Epithelial cell of prostate (primary cell): Measurements from ENCODE around the gene SLCO2B1.

Experiments used
- DNase-seq: peaks from one replicate; pipeline ENCODE4 v3.0.0-alpha.2; 2011; ENCODE audit warnings: low read depth, low spot score
- H3K27ac ChIP-seq: fragments of 450-650 bp; 2 replicates; pipeline ENCODE4 v1.5.1; 2017; ENCODE audit warnings: mild to moderate bottlenecking

SLCO2B1 gene

DNA sequence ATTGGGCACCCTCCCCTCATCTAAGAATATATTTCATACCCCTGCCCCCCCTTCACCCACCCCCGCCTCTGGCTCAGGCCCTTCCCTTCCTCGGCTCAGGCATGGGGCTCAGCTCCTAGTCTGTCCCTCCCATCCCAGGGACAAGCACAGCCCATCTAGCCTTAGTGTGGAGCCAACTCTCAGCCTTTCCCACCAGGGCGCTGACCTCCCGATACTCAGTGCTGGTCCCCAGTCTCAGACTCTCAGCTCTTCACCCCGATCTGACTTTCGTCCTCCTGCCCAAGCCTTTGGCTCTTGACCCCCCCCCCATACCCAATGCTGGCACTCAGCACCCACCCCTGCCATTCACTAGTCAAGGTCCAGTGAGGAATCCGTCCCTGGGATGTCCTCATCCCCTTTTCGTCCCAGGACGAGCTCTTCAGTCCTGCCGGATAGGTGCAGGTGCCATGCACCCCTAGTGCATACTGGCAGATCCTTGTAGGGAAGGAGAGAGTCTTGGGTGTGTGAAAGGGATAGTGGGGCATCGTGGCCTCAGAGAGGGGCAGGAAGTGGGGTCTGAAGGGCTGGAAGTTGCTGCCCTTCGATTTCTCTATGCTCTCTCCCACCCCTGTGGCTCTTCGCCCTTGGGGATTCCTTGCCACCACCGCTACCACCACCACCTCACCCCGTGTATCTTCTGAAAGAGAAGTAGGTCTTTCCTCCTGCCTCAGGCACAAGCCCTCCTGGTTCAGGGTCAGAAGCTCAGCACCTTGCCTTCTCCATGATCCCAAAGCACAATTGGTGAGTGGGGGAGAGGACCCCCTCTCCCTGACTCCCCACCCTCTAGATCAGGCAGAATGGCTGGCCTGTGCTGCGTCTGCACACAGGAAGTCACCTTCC is 92.1 kb downstream of the SLCO2B1 start:
- DNase-seq = no peak
- H3K27ac ChIP-seq = no peak overlapping the region

DNA sequence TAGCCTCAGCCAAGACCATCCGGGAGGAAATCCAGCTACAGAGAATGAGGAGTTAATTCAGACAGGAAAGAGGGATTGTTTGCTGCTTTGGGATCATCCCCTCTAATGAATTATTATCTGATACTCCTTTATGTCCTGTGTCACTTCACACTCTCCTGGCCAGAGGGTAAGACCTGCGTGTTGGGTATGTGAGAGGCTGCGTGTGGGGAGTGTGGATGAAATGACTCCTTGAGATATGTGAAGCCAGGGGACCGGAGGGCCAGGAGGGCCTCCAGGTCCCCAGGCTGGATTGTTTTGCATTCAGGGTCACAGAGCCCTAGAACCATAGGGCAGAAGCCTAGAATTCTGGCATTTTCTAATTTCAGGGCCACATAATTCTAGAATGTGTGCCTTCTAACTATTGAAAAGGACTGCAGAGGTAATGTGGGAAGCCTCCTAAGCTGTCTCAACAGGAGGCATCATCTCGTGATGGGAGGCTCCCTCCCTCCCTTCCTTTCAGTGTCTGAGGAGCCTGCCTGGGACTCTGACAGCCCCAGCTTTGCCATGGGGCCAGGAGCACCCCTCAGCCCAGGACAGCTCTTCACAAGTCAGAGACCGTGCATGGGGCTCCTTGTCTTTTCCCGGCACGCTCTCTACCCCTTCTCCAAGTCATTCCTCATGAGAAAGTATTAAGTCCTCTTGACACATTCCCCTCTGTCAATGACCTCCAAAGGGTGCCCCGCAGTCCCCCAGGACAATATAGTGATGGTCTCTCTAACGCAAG is 93.3 kb downstream of the SLCO2B1 start:
- no peak overlapping the region for H3K27ac ChIP-seq
- no peak for DNase-seq

DNA sequence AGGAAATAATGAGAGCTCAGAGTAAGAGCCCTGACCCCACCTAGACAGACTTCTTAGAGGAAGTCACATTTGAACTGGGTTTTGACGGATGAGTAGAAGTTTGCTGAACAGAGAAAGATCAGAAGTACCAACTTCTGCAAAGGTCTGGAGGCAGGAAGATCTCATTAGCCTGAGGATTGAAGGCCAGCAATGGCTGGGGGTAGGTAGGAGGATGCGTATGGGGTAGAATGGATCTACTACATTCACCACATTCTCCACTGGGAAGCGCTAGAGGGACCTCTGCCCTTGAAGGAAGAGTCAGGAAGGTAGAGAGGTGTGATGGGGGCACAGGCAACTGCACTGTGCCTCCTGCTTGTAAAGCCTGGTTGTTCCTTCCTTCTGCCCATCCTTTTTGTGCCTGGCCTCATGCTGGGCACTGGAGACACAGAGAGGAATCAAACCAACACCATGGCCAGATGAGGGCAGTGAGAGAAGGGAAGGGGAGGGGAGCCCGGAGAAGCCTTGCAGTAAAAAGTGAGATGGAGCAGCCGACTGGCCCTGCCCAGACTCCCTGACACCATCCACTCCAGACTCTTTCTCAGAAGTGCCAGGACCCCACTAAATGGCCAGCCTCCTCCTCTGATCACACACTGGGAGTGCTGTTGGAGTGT is 94.6 kb downstream of the SLCO2B1 start:
- DNase-seq = no peak
- H3K27ac ChIP-seq = no peak overlapping the region

DNA sequence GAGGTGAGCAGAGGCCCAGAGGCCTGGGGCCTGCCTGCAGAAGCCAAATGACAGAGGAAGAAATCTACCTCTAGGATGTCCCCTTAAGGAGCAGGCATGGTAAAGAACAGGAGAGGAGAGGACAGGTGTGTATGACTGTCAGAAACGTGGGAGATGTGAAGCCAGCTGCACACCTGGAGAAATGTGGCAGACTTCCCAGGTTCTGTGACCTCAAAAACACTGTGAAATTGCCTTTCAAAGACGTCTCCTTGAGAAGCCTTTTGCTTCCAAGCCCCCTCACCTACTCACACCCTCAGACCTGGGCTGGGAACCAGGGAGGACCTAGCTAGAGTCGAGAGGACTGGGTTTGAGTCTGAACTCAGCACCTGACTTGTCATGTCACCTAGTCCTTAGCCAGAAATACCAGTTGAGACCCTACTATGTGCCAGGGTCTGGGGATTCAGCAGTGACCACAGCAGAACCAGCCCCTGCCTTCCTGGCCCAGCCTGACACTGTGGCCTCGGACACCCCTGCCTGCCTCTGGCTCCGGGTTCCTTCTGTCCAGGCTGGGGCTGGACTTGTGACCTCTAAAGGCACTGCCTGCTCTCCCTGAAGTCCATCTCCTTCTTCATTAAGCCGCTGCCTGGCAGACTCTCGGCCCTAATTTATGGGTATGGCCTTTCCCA is 95.2 kb downstream of the SLCO2B1 start:
- DNase-seq = no peak
- H3K27ac ChIP-seq = no peak overlapping the region

DNA sequence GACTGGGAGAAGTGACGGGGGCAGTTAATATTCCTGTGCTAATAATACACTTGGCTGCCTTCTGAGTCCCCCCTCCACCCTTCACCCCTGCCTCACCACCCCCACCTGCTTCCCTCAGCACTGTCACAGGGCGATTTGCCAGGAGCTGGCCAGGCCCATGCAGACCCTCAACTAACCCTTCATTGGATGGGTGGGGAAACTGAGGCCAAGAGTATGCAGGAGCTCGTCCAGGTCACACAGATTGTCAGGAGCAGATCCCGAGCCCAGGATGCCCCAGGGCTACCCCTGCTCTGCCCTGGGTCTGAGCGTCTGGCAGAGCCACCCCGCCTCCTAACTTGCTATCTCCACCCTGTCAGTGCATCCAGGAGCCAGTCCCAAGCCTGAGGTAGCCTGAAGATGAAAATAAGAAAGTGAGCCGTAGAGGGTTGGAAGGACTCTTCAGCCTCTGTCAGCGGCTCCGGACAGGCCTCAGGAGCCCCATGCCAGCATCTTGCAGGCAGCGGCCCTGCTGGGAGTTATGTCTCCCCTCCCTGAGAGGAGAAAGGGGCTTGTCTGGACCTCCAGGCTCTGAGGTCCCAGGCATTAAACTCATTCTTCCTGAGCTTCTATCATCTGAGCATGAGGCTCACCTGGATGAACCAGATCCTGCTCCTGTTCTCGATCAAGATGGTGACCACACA is 95.9 kb downstream of the SLCO2B1 start:
- no peak for DNase-seq
- no peak overlapping the region for H3K27ac ChIP-seq

DNA sequence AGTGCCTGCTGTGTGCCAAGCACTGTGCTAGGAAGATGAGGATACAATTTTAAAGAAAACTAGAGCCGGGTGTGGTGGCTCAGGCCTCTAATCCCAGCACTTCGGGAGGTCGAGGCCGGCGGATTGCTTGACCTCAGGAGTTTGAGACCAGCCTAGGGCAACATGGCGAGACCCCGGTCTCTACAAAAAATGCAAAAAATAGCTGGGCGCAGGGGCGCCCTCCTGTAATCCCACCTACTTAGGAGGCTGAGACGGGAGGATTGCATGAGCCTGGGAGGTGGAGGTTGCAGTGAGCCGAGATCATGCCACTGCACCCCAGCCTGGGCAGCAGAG is 98.0 kb downstream of the SLCO2B1 start:
- no peak overlapping the region for H3K27ac ChIP-seq
- DNase-seq = no peak

DNA sequence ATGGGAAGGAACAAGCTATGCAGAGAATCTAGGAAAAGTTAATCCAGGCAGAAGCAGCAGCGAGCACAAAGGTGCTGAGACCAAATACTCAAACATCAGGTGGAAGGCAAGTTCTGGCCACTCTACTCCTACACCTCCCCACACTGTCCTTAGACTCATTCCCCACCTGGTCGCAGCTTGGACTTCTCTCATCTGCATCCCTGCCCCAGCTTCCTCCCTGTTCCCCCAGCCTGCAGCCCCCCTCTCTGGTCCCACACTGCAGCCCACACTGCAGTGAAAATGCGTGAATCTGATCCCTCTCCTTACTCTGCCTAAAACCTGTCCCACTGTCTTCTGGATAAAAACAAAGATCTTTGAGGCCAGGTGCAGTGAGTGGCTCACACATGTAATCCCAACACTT is 98.8 kb downstream of the SLCO2B1 start:
- H3K27ac ChIP-seq = no peak overlapping the region
- no peak for DNase-seq

DNA sequence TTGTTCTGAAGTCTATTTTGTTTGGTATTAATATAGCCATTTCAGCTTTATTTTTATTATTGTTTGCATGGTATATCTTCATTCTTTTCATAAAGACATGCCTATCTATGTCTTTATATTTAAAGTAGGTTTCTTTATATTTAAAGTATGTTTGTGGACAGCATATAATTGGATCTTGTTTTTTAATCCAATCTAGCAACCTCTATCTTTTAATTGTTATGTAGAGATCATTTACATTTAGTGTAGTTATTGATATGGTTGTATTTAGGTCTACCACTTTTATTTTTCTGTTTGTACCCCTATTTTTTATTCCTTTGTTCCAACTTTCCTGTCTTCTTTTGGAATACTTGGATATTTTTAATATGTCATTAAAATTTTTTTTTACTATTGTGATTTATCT is 103.4 kb downstream of the SLCO2B1 start:
- DNase-seq = no peak
- no peak overlapping the region for H3K27ac ChIP-seq
